PC-9 (cell line): ENCODE data around the gene HLCS. TPM values are rescaled to one million over a fixed set of nuclear protein-coding genes. Genes with fewer than 3 reads are reported as not detected.

Experiments
- BruUV-seq: library from RNA; stranded (reverse); fragments of 400-500 nt; replicated peaks from 2 replicates; lab custom pipeline; 2021; lab: Mats Ljungman, UMichigan
- CTCF ChIA-PET: fragments of 300-600 bp; sonication (Branson Sonifier 250); formaldehyde crosslinking; loops from one replicate; lab custom pipeline; 2022; ENCODE audit warnings: antibody characterized with exemption; lab: Charles Lee
- POLR2A ChIA-PET: fragments of 300-600 bp; sonication (Branson Sonifier 250); formaldehyde crosslinking; loops from one replicate; lab custom pipeline; 2022; ENCODE audit warnings: antibody characterized with exemption; ENCODE audit not compliant: unreplicated experiment; lab: Charles Lee
- DNase-seq, 2 experiments: peaks; one replicate each; pipeline versions ENCODE4 v3.0.0 to v3.0.0-alpha.2; 2015 to 2022; ENCODE audit warnings: mixed read lengths in 1 of 2
- H2AFZ ChIP-seq: fragments of 200-600 bp; sonication (generic); 2 replicates; pipeline ENCODE4 v1.8.1; 2017; ENCODE audit warnings: antibody characterized with exemption
- H3F3A ChIP-seq: fragments of 200-600 bp; sonication (generic); 2 replicates; pipeline ENCODE4 v1.8.1; 2017; ENCODE audit warnings: antibody characterized with exemption, mild to moderate bottlenecking, low read depth; ENCODE audit not compliant: insufficient read depth
- H3K27ac ChIP-seq: fragments of 200-600 bp; sonication (generic); 2 replicates; pipeline ENCODE4 v1.6.1; 2016; ENCODE audit warnings: mixed run types
- H3K27me3 ChIP-seq: fragments of 200-600 bp; sonication (generic); 2 replicates; pipeline ENCODE4 v1.6.1; 2016; ENCODE audit warnings: low read depth, mixed run types; ENCODE audit not compliant: insufficient read depth
- H3K36me3 ChIP-seq: fragments of 200-600 bp; sonication (generic); 2 replicates; pipeline ENCODE4 v1.6.1; 2016; ENCODE audit warnings: low read depth, mixed run types
- H3K4me1 ChIP-seq: fragments of 200-600 bp; sonication (generic); replicated peaks from 2 replicates; pipeline ENCODE4 v1.6.1; 2016; ENCODE audit warnings: mixed run types; ENCODE audit not compliant: insufficient read depth
- H3K4me2 ChIP-seq: fragments of 200-600 bp; sonication (generic); 2 replicates; pipeline ENCODE4 v1.6.1; 2017; ENCODE audit warnings: mixed run types
- H3K4me3 ChIP-seq: fragments of 200-600 bp; sonication (generic); 2 replicates; pipeline ENCODE4 v1.6.1; 2016; ENCODE audit warnings: mixed run types
- H3K79me2 ChIP-seq: fragments of 200-600 bp; sonication (generic); 2 replicates; pipeline ENCODE4 v1.6.1; 2017; ENCODE audit warnings: low read depth, mixed run types
- H3K9me2 ChIP-seq: fragments of 200-600 bp; sonication (generic); 2 replicates; pipeline ENCODE4 v1.8.1; 2017; ENCODE audit warnings: mild to moderate bottlenecking; ENCODE audit not compliant: insufficient read depth
- H3K9me3 ChIP-seq: fragments of 200-600 bp; sonication (generic); 2 replicates; pipeline ENCODE4 v1.8.1; 2016; ENCODE audit warnings: low read depth; ENCODE audit not compliant: insufficient read depth
- H4K20me1 ChIP-seq: fragments of 200-600 bp; sonication (generic); 2 replicates; pipeline ENCODE4 v1.8.1; 2017; ENCODE audit not compliant: insufficient read depth
- CTCF ChIP-seq: fragments of 200-600 bp; sonication (generic); conservative IDR thresholded peaks from 2 replicates; pipeline ENCODE4 v1.6.1; 2017; ENCODE audit warnings: mixed run types, antibody characterized with exemption, mild to moderate bottlenecking, moderate library complexity
- EZH2 ChIP-seq: fragments of 200-600 bp; sonication (generic); IDR thresholded peaks from 2 replicates; pipeline ENCODE4 v1.8.0; 2017; ENCODE audit warnings: antibody characterized with exemption, low read depth
- intact Hi-C: fragments of 100-400 bp; cut with micrococcal nuclease; formaldehyde crosslinking; loops from one replicate; pipeline ENCODE4 v1.10.0; 2022; ENCODE audit not compliant: unreplicated experiment
- total RNA-seq: library from RNA; stranded (reverse); gene quantifications from 2 replicates; pipeline ENCODE4 v1.2.3, GENCODE V29; 2021

HLCS gene
- total RNA-seq, 1 experiment from 2014 or later: 21.6 TPM

GRCh38 chr21:36749935-36750575 is 216.4 kb downstream of the HLCS start:
- Histone ChIP-seq H3K79me2 (no peaks in the 10 kb centered on the region), H3K4me2 (no peak overlapping the region), H3K9me3 (no peaks in the 10 kb centered on the region), H3K4me3 (no peak overlapping the region), H4K20me1 (no peaks in the 10 kb centered on the region), H3K27ac (no peak overlapping the region), H3F3A (0 out of 2 replicates have a peak, but pooled peaks cover 9% of the 10 kb centered on the region), H3K36me3 (no peaks in the 10 kb centered on the region), H3K4me1 (no peaks in the 10 kb centered on the region), H3K27me3 (no peaks in the 10 kb centered on the region), H2AFZ (no peak overlapping the region), H3K9me2 (no peaks in the 10 kb centered on the region)
- BruUV-seq: no TSS peak
- POLR2A ChIA-PET: no interaction called here
- no peak for TF ChIP-seq CTCF
- TF ChIP-seq EZH2: no peak
- intact Hi-C loops: loop anchor here (5.0 kb wide), 1 partner anchor 167 kb away; no protein-coding TSS in a partner anchor
- DNase-seq: no peak
- CTCF ChIA-PET: no interaction called here

GRCh38 chr21:36747815-36748383 is 218.6 kb downstream of the HLCS start:
- H3K4me2 ChIP-seq: no peak overlapping the region
- intact Hi-C loops: loop anchor here (5.0 kb wide), 1 partner anchor 169 kb away; no protein-coding TSS in a partner anchor
- no peaks in the 10 kb centered on the region for H4K20me1 ChIP-seq
- H3K9me2 ChIP-seq: no peaks in the 10 kb centered on the region
- H3F3A ChIP-seq: no peaks in the 10 kb centered on the region
- TF ChIP-seq CTCF: no peak
- H3K27me3 ChIP-seq: no peaks in the 10 kb centered on the region
- BruUV-seq: no TSS peak
- no peak overlapping the region for H3K27ac ChIP-seq
- no peaks in the 10 kb centered on the region for H3K4me1 ChIP-seq
- H2AFZ ChIP-seq: no peak overlapping the region
- ChIA-PET POLR2A (no interaction called here), CTCF (no interaction called here)
- no peaks in the 10 kb centered on the region for H3K9me3 ChIP-seq
- no peak overlapping the region for H3K4me3 ChIP-seq
- no peaks in the 10 kb centered on the region for H3K79me2 ChIP-seq
- H3K36me3 ChIP-seq: no peaks in the 10 kb centered on the region
- DNase-seq: peak in 1 of 2 experiments; percentile 41

- CTCF ChIA-PET: no interaction called here
These were observed 219.2 kb downstream of the HLCS start for GRCh38 chr21:36747041-36747814.

More at GRCh38 chr21:36747041-36747814, 219.2 kb downstream of the HLCS start:
- Histone ChIP-seq H3K4me3 (no peak overlapping the region), H3F3A (no peaks in the 10 kb centered on the region), H3K4me2 (no peak overlapping the region), H3K4me1 (no peaks in the 10 kb centered on the region), H3K79me2 (no peaks in the 10 kb centered on the region), H3K9me3 (no peaks in the 10 kb centered on the region), H3K27ac (no peak overlapping the region), H3K36me3 (no peaks in the 10 kb centered on the region), H3K9me2 (no peaks in the 10 kb centered on the region), H3K27me3 (no peaks in the 10 kb centered on the region), H2AFZ (no peak overlapping the region), H4K20me1 (no peaks in the 10 kb centered on the region)
- POLR2A ChIA-PET: no interaction called here
- intact Hi-C loops: loop anchor here (5.0 kb wide), 1 partner anchor 170 kb away; no protein-coding TSS in a partner anchor
- no peak for DNase-seq
- no peak for TF ChIP-seq CTCF
- TF ChIP-seq EZH2: no peak
- no TSS peak for BruUV-seq
